Heart left ventricle (tissue), 13 donors: Measurements from ENCODE around the gene SH3TC2.

ENCODE experiments used
- CTCF ChIP-seq, 12 donors: fragments of 200-600 bp; sonication (generic) in 4 of 12; IDR thresholded peaks; one replicate each; pipeline versions ENCODE4 v1.5.0 to v1.8.0; 2018 to 2022; ENCODE audit warnings: antibody characterized with exemption in 12 of 12, mild to moderate bottlenecking in 5 of 12
- POLR2A ChIP-seq, 2 donors: fragments of 450-650 bp; IDR thresholded peaks; one replicate each; pipeline ENCODE4 v1.6.1; 2017; ENCODE audit warnings: antibody characterized with exemption in 2 of 2, mild to moderate bottlenecking in 2 of 2, moderate library complexity in 2 of 2
- donor health status: ischemic (EF 13 %, LVEDD 7.1; RV severe dilation, severe dysfunction).
- donor health status: DM: no; HTN: yes; CAD: no.
- donor health status: DM: no; HTN: no; CAD: no.
- donor health status: ischemic (EF 25% LVEDD 6.9; RV normal size, moderate dysfunction).
- donor health status: ischemic (EF 25% LVEDD 5.7; RV mildly dilated, moderate dysfunction).
- donor health status: ischemic (EF 35%, LVEDD 5.7; RV mildly dilated, moderate dysfunction).
- donor health status: nonischemic (EF 11% LVEDD 7.7; RV severe dilation, severe dysfunction).
- donor health status: DM: yes; HTN: yes; CAD: no.
- donor health status: PGD.
- donor health status: ischemic (EF 29% LVEDD 5.4; RV normal size, mild dysfunction).
- donor health status: nonischemic (EF 23%, LVEDD 6.1; RV moderate dilation, normal function).

GRCh38 chr5:149110406-149110805 is 47.5 kb upstream of the SH3TC2 start:
- no peak for TF ChIP-seq CTCF (IDR thresholded peaks at IDR 0.05)
- TF ChIP-seq POLR2A (IDR thresholded peaks at IDR 0.05), result no peak
